Stimulated activated CD4-positive, alpha-beta T cell treated with anti-CD3 and anti-CD28 coated beads, TNF-alpha, amount 100 ng/mL, for 48 hours (primary cell): ENCODE measurements around the gene SPECC1.
"Not testable (repeated sequence)": the region's sequence is repeated elsewhere in the genome, so short reads cannot be mapped to it uniquely, and the experiment has no call there.

ENCODE experiments used
- DNase-seq, 3 donors: peaks; one replicate each; pipeline ENCODE4 v3.0.0-alpha.2; 2020; ENCODE audit warnings: low read depth in 3 of 3

The SPECC1 gene

GRCh38 chr17:20234276-20234675 is 225.1 kb downstream of the SPECC1 start:
- peak; percentile 40 to 71 (median 45) for DNase-seq

GRCh38 chr17:20235747-20236146 is 226.6 kb downstream of the SPECC1 start:
- no peak for DNase-seq

GRCh38 chr17:20236578-20237227 is 227.5 kb downstream of the SPECC1 start:
- no peak for DNase-seq

GRCh38 chr17:20239776-20240175 is 230.6 kb downstream of the SPECC1 start:
- not testable (repeated sequence) for DNase-seq

GRCh38 chr17:20241855-20242254 is 232.7 kb downstream of the SPECC1 start:
- DNase-seq, result no peak

GRCh38 chr17:20242271-20242670 is 233.1 kb downstream of the SPECC1 start:
- DNase-seq, result no peak

- DNase-seq, result no peak
Measured at GRCh38 chr17:20243524-20243923, 234.4 kb downstream of the SPECC1 start.

- DNase-seq, result no peak
Measured at GRCh38 chr17:20244671-20245070, 235.5 kb downstream of the SPECC1 start.

GRCh38 chr17:20246692-20247091 is 237.5 kb downstream of the SPECC1 start:
- no peak for DNase-seq

GRCh38 chr17:20253323-20253722 is 244.2 kb downstream of the SPECC1 start:
- DNase-seq, result no peak

GRCh38 chr17:20254541-20254940 is 245.4 kb downstream of the SPECC1 start:
- DNase-seq, result no peak

GRCh38 chr17:20256144-20256543 is 247.0 kb downstream of the SPECC1 start:
- DNase-seq, result no peak

- DNase-seq, result no peak
Measured at GRCh38 chr17:20257008-20257407, 247.8 kb downstream of the SPECC1 start.

- DNase-seq, result no peak
Measured at GRCh38 chr17:20257798-20258197, 248.6 kb downstream of the SPECC1 start.

- DNase-seq, result no peak
Measured at GRCh38 chr17:20259668-20260067, 250.5 kb downstream of the SPECC1 start.

GRCh38 chr17:20260268-20260667 is 251.1 kb downstream of the SPECC1 start:
- no peak for DNase-seq

GRCh38 chr17:20262226-20263114 is 253.3 kb downstream of the SPECC1 start:
- no peak for DNase-seq

- not testable (repeated sequence) for DNase-seq
Measured at GRCh38 chr17:20263115-20263433, 253.9 kb downstream of the SPECC1 start.

- DNase-seq, result no peak
Measured at GRCh38 chr17:20263595-20263994, 254.4 kb downstream of the SPECC1 start.

- DNase-seq, result no peak
Measured at GRCh38 chr17:20264996-20265395, 255.8 kb downstream of the SPECC1 start.

GRCh38 chr17:20266806-20267458 is 257.8 kb downstream of the SPECC1 start:
- DNase-seq, result no peak

GRCh38 chr17:20267459-20267842 is 258.3 kb downstream of the SPECC1 start:
- DNase-seq, result no peak

GRCh38 chr17:20270369-20270768 is 261.2 kb downstream of the SPECC1 start:
- DNase-seq, result no peak
